Activated naive CD4-positive, alpha-beta T cell treated with anti-CD3 and anti-CD28 coated beads, Interleukin-2, amount 10 ng/mL, durations not matched to agents 7 days and 5 days (primary cell): ENCODE measurements around the gene TMC8.

Experiments
- CTCF ChIA-PET: fragments of 350-600 bp; sonication (Branson Sonifier 250); formaldehyde crosslinking; loops from one replicate; lab custom pipeline; 2021; ENCODE audit warnings: antibody characterized with exemption; lab: Charles Lee
- DNase-seq: peaks from one replicate; pipeline ENCODE4 v3.0.0-alpha.2; 2020
- H3K27ac Mint-ChIP-seq: one replicate; pipeline ENCODE4 v1.8.0; 2021; ENCODE audit warnings: mild to moderate bottlenecking, moderate library complexity, mixed read lengths
- H3K27me3 Mint-ChIP-seq: one replicate; pipeline ENCODE4 v1.8.0; 2021; ENCODE audit warnings: mild to moderate bottlenecking, mixed read lengths
- H3K36me3 Mint-ChIP-seq: one replicate; pipeline ENCODE4 v1.8.0; 2021; ENCODE audit warnings: mixed read lengths
- H3K4me1 Mint-ChIP-seq: one replicate; pipeline ENCODE4 v1.8.0; 2021; ENCODE audit warnings: mixed read lengths
- H3K4me3 Mint-ChIP-seq: one replicate; pipeline ENCODE4 v1.8.0; 2021; ENCODE audit warnings: mild to moderate bottlenecking, moderate library complexity, mixed read lengths
- H3K9me3 Mint-ChIP-seq: one replicate; pipeline ENCODE4 v1.8.0; 2021; ENCODE audit warnings: mixed read lengths

The TMC8 gene

DNA sequence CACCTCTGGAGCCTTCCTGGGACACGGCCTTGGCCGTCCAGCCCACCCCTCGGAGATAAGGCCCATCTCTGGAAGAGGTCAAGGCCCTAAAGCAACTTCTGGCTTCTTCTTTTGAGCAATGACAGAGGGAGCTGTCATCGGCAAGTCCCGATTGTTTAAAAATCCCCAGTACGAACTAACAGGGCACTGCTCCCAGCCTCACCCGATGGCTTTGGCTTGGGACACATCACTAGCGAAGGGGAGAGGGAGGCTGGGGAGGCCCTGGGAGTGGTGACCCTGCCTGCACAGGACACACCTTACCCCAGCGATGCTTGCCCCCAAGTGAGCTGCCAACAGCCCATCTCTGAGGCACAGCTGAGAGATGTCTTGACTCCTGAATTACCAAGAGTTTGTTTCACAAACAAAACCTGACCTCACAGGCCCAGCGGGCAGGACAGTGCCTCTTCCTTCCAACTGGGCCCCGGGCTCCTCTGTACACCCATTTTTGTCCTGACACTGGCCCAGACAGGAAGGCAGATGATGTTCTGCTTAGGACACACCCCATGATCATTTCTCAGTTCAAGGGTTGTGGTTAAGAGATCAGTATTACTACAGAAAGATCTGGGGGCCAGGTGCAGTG is 42.6 kb downstream of the TMC8 start:
- Mint-ChIP-seq H3K4me3 (no peak overlapping the region), H3K9me3 (no peaks in the 10 kb centered on the region), H3K27ac (peak overlapping the region; percentile 87), H3K27me3 (no peaks in the 10 kb centered on the region), H3K4me1 (peaks cover 73% of the 10 kb centered on the region), H3K36me3 (peaks cover 43% of the 10 kb centered on the region)
- peak; percentile 58 for DNase-seq
- CTCF ChIA-PET, result interaction anchor here (4.2 kb wide), 1 partner anchor 89 kb away, joined by 28 read pairs; no protein-coding TSS in a partner anchor

DNA sequence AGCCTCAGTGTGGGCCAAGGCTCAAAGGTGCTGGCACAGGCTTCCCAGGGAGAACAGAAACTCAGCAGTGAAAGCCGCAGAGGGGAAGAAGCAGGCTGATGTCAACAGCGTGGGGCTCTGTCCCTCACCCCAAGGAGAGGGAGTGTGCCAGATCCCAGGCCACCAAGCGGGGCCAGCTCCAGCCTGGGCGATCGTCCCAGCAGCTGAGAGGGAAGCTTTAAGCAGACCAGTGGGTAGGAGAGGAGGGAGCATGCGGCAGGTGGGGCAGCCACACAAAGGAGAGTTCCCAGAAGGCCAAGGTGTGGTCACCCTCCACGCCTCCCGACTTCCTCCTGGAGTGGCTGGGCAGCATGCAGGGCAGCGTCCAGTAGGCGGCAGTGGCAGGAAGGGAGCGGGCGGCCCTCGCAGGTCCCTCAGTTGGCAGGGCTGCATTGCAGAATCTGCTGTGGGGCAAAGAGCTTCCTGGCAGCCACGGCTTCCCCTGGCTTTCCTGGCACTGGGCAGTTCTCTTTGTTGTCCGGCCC is 43.8 kb downstream of the TMC8 start:
- Mint-ChIP-seq H3K9me3 (no peaks in the 10 kb centered on the region), H3K27me3 (no peaks in the 10 kb centered on the region), H3K4me3 (no peak overlapping the region), H3K4me1 (peaks cover 77% of the 10 kb centered on the region), H3K27ac (peak overlapping the region; percentile 87), H3K36me3 (peaks cover 50% of the 10 kb centered on the region)
- no peak for DNase-seq
- CTCF ChIA-PET, result interaction anchor here (1.1 to 4.2 kb wide), 4 partner anchors 53 to 90 kb away, joined by 3 to 28 read pairs (median 4); no protein-coding TSS in a partner anchor

DNA sequence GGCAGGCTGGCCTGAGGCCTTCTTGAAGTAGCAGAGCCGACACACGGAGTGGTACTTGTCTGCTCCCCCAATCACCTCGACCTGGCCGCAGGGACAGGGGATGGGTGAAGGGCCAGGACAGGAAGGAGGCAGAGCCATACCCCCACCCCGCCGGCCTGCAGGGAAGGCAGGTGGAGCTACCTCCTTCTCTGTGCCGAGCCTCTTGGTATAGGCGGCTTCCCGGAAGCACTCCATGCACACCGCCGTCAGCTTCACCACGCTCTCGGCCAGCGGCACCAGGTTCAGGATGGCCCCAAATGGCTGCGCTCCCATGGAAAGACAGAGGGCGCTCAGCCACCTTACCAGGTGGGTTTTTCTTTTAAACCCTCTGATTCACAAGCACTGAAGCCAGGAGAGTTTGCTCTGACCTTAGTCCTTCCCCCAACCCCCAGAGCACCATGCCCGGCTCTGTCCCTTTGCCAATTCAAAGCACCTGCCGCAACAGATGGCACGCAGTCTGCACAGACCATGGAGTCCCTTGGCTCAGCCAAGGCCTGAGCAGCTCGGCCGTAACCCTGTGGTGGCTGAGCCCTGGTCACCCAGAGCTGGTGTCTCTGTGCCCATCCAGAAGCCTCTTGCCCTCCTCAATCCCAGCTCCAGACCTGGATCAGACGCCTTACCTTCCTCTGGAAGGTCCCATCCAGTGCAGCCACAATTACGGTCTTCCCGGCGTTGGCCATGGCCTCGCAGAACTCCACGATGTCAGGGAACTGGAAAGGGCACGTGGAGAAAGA is 44.5 kb downstream of the TMC8 start:
- H3K4me3 Mint-ChIP-seq, result no peak overlapping the region

DNA sequence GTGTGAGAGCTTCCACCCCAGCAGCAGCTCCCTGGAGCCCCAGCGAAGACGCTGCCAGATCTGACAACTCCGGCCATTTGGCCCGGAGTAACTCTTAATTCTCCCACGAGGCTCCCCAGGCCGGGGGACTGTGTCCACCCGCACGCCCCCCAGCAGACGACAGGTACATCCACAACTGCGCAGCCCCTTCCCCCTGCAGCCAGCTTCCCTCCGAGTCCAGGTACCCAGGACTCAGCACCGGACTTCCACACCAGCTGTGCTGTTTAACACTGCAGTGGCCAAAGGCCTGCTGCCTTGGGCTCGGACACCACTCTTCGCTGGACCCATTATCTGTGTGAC is 45.0 kb downstream of the TMC8 start:
- CTCF ChIA-PET, result interaction anchor here (1.0 to 4.2 kb wide), 18 partner anchors 11 to 113 kb away, joined by 3 to 28 read pairs (median 5); partner anchors contain the start of gene TK1
- no peak for DNase-seq
- Mint-ChIP-seq H3K27me3 (no peaks in the 10 kb centered on the region), H3K9me3 (no peaks in the 10 kb centered on the region), H3K4me3 (no peak overlapping the region), H3K4me1 (peaks cover 74% of the 10 kb centered on the region), H3K27ac (peak overlapping the region; percentile 19), H3K36me3 (peaks cover 57% of the 10 kb centered on the region)

More for the DNA sequence above, 44.5 kb downstream of the TMC8 start:
- H3K27me3 Mint-ChIP-seq, result no peaks in the 10 kb centered on the region
- no peaks in the 10 kb centered on the region for H3K9me3 Mint-ChIP-seq
- no peak for DNase-seq
- H3K4me1 Mint-ChIP-seq, result peaks cover 74% of the 10 kb centered on the region
- CTCF ChIA-PET, result interaction anchor here (1.0 to 4.2 kb wide), 10 partner anchors 11 to 113 kb away, joined by 3 to 28 read pairs (median 4); partner anchors contain the start of gene TK1
- H3K27ac Mint-ChIP-seq, result no peak overlapping the region
- peaks cover 53% of the 10 kb centered on the region for H3K36me3 Mint-ChIP-seq

DNA sequence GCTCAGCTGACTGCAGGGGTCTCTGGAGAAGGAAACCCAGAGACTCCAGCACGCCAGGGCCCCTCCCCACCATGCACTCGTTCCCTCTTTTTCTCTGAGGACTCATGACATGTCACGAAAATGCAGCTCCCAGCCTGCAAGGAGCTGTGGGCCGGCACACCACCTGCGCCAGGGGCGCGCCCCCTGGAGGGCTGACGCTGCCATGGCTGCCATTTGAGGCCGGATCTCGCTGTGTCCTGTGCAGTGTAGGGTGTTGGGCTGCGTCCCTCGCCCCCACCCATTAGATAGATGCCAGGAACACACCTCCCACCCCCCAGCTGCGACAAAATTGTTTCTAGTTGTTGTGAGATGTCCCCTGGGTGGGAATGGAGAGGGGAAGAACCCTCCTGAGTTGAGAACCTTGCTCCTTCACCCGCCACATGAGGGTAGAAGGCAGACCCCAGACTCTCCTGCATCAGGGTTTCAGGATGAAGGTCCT is 46.0 kb downstream of the TMC8 start:
- peak; percentile 83 for DNase-seq
- peak overlapping the region; percentile 19 for H3K27ac Mint-ChIP-seq
- H3K27me3 Mint-ChIP-seq, result no peaks in the 10 kb centered on the region
- H3K36me3 Mint-ChIP-seq, result peaks cover 59% of the 10 kb centered on the region
- H3K4me3 Mint-ChIP-seq, result no peak overlapping the region
- CTCF ChIA-PET, result interaction anchor here (1.0 to 4.2 kb wide), 22 partner anchors 10 to 158 kb away, joined by 3 to 28 read pairs (median 6); partner anchors contain the start of genes AFMID, TK1 and TMC8
- no peaks in the 10 kb centered on the region for H3K9me3 Mint-ChIP-seq
- peaks cover 72% of the 10 kb centered on the region for H3K4me1 Mint-ChIP-seq

- peaks cover 50% of the 10 kb centered on the region for H3K36me3 Mint-ChIP-seq
- peaks cover 63% of the 10 kb centered on the region for H3K4me1 Mint-ChIP-seq
- DNase-seq, result no peak
- no peak overlapping the region for H3K27ac Mint-ChIP-seq
- CTCF ChIA-PET, result interaction anchor here (1.1 kb wide), 1 partner anchor 94 kb away, joined by 3 read pairs; no protein-coding TSS in a partner anchor
- no peaks in the 10 kb centered on the region for H3K9me3 Mint-ChIP-seq
- no peaks in the 10 kb centered on the region for H3K27me3 Mint-ChIP-seq
- H3K4me3 Mint-ChIP-seq, result no peak overlapping the region
These were observed 48.8 kb downstream of the TMC8 start for GRCh38 chr17:78179372-78179771.

DNA sequence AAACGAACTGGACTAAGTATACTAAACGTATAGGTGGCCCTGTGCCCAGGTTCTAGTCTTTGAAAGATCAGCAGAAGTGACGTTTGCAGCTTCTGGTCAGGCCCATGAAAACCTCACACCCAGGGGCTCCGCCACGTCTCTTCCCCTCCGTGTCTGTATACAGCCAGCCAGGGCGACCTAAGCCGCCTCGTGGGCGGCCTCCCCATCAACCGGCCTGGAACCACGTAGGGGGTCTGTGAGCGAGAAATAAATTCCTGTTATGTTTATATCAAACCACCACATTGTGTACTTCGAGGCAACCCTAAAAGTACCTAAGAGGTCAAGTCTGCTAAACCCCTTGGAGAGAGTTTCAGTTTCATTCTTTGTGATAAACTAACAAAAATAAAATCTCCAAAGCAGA is 49.5 kb downstream of the TMC8 start:
- no peaks in the 10 kb centered on the region for H3K9me3 Mint-ChIP-seq
- H3K27me3 Mint-ChIP-seq, result no peaks in the 10 kb centered on the region
- no peak for DNase-seq
- peaks cover 56% of the 10 kb centered on the region for H3K36me3 Mint-ChIP-seq
- H3K4me1 Mint-ChIP-seq, result peaks cover 67% of the 10 kb centered on the region
- CTCF ChIA-PET, result no interaction called here
- H3K27ac Mint-ChIP-seq, result peak overlapping the region; percentile 8
- H3K4me3 Mint-ChIP-seq, result no peak overlapping the region

DNA sequence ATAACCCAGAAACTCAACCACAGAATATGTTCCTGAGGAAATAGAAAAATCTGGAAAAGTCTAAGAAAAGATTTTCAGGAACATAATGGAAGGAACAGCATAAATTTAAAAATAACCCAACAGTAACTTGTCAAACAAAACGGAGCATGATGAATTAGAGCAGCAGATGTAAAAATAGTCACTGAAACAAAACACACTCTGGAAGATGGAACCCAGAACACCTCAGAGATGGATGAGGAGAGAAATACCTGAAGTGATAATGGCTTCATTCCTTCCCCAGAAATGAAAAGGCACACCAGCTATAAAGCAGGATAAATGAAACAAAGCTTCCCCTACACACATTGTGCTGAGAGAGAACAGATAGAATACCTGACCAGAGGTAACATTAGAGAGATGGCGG is 49.9 kb downstream of the TMC8 start:
- CTCF ChIA-PET, result no interaction called here
- Mint-ChIP-seq H3K4me1 (peaks cover 67% of the 10 kb centered on the region), H3K27me3 (no peaks in the 10 kb centered on the region), H3K4me3 (no peak overlapping the region), H3K27ac (peak overlapping the region; percentile 8), H3K9me3 (no peaks in the 10 kb centered on the region), H3K36me3 (peaks cover 53% of the 10 kb centered on the region)
- DNase-seq, result no peak

DNA sequence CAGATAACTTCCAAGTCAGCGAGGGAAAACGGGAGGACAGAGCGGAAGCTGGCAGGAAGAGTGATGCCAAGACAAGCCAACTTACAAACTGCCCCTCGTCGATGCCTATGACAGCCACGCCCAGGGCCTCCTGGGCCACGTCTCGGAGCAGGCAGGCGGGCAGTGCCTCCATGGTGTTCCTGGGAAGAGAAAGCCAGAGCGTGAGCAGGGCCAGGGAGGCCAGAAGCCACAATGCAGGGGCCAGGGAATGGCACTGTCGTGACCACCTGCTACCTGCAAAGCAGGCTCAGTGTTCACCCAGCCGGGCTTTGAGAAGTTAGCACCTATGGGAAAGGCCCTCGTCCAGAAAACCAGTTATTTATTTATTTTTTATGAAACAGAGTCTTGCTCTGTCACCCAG is 51.9 kb downstream of the TMC8 start:
- CTCF ChIA-PET, result interaction anchor here (1.6 kb wide), 1 partner anchor 47 kb away, joined by 4 read pairs; no protein-coding TSS in a partner anchor
- Mint-ChIP-seq H3K4me1 (peaks cover 67% of the 10 kb centered on the region), H3K27me3 (no peaks in the 10 kb centered on the region), H3K9me3 (no peaks in the 10 kb centered on the region), H3K27ac (peak overlapping the region; percentile 8), H3K4me3 (no peak overlapping the region), H3K36me3 (peaks cover 42% of the 10 kb centered on the region)
- DNase-seq, result no peak

- H3K36me3 Mint-ChIP-seq, result peaks cover 40% of the 10 kb centered on the region
- no peak overlapping the region for H3K27ac Mint-ChIP-seq
- H3K4me1 Mint-ChIP-seq, result peaks cover 72% of the 10 kb centered on the region
- H3K4me3 Mint-ChIP-seq, result no peak overlapping the region
- CTCF ChIA-PET, result interaction anchor here (1.3 to 1.8 kb wide), 3 partner anchors 12 to 71 kb away, joined by 3 to 4 read pairs (median 4); no protein-coding TSS in a partner anchor
- no peaks in the 10 kb centered on the region for H3K27me3 Mint-ChIP-seq
- no peak for DNase-seq
- H3K9me3 Mint-ChIP-seq, result no peaks in the 10 kb centered on the region
These were observed 53.3 kb downstream of the TMC8 start for GRCh38 chr17:78183916-78184315.

DNA sequence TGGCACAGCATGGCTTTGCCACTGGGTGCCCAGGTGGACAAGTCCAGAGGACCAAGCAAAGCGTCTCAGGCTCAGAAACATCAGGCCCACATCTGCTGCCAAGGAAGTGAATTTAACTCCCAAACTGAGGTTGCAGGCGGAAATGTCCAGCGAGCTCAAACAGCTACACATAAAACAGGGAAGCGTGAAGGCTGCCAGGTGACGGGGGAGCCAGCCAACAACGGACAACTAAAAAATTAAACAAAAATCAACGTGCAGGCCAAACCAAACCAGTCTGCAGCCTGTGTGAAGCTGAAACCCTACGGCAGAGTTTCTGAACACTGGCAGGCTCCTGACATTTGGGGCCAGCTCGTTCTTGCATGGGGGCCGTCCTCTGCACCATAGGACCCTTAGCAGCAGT is 53.8 kb downstream of the TMC8 start:
- peaks cover 37% of the 10 kb centered on the region for H3K36me3 Mint-ChIP-seq
- H3K4me3 Mint-ChIP-seq, result peak overlapping the region; percentile 87
- no peak for DNase-seq
- H3K27me3 Mint-ChIP-seq, result no peaks in the 10 kb centered on the region
- H3K4me1 Mint-ChIP-seq, result peaks cover 68% of the 10 kb centered on the region
- H3K9me3 Mint-ChIP-seq, result no peaks in the 10 kb centered on the region
- CTCF ChIA-PET, result interaction anchor here (1.3 to 1.8 kb wide), 2 partner anchors 12 to 72 kb away, joined by 3 to 4 read pairs; no protein-coding TSS in a partner anchor
- H3K27ac Mint-ChIP-seq, result no peak overlapping the region

GRCh38 chr17:78184868-78185267 is 54.3 kb downstream of the TMC8 start:
- no peak for DNase-seq

DNA sequence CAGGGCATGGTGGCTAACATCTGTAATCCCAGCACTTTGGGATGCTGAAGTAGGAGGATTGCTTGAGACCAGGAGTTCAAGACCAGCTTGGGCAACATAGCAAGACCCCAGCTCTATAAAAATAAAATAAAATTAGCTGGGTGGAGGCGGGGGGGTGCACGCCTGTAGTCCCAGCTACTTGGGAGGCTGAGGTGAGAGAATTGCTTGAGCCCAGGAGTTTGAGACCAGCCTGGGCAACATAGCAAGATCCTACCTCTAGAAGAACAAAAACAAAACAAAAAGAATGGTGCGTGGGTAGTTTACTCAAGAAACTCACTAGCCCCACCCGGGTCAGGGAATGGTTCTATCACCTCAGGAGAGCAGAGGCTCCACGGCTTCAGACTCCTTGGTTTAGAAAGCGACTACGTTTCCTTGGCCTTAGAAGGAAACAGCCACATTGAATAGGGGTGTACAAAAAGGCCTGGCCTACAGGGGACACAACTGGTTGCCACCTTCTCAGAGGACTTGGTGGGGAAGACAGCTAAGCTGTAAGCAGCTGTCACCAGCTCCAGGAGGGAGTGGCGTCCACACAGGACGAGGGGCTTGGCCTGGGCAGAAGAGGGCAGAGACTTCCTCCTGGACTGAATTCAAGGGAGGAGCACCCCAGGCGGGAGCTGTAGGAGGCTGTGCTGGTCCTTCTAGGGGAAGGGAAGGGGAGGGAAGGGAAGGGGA is 55.6 kb downstream of the TMC8 start:
- H3K9me3 Mint-ChIP-seq, result no peaks in the 10 kb centered on the region
- H3K4me3 Mint-ChIP-seq, result peak overlapping the region; percentile 87
- peaks cover 28% of the 10 kb centered on the region for H3K36me3 Mint-ChIP-seq
- CTCF ChIA-PET, result interaction anchor here (0.7 to 2.1 kb wide), 4 partner anchors 10 to 51 kb away, joined by 3 to 9 read pairs (median 5); no protein-coding TSS in a partner anchor
- peak overlapping the region; percentile 78 for H3K27ac Mint-ChIP-seq
- peak; percentile 49 for DNase-seq
- H3K27me3 Mint-ChIP-seq, result no peaks in the 10 kb centered on the region
- peaks cover 58% of the 10 kb centered on the region for H3K4me1 Mint-ChIP-seq

More at GRCh38 chr17:78184868-78185267, 54.3 kb downstream of the TMC8 start:
- CTCF ChIA-PET, result interaction anchor here (1.3 to 2.1 kb wide), 3 partner anchors 13 to 72 kb away, joined by 3 to 6 read pairs (median 4); no protein-coding TSS in a partner anchor
- no peak overlapping the region for H3K27ac Mint-ChIP-seq
- H3K4me1 Mint-ChIP-seq, result peaks cover 66% of the 10 kb centered on the region
- H3K4me3 Mint-ChIP-seq, result peak overlapping the region; percentile 87
- H3K9me3 Mint-ChIP-seq, result no peaks in the 10 kb centered on the region
- peaks cover 34% of the 10 kb centered on the region for H3K36me3 Mint-ChIP-seq
- H3K27me3 Mint-ChIP-seq, result no peaks in the 10 kb centered on the region
